Purkinje cell (primary cell): ENCODE data around the gene TBX2. TPM values are rescaled to one million over a fixed set of nuclear protein-coding genes. Genes with fewer than 3 reads are reported as not detected.

ENCODE experiments used
- polyA plus RNA-seq: library from polyadenylated mRNA; unstranded; fragments of >200 nt; fragmentation: Nextera tagmentation; gene quantifications from 2 replicates; pipeline ENCODE4 v1.2.1, GENCODE V29; 2014

TBX2 gene
- polyA plus RNA-seq = not detected in 2 replicates

DNA sequence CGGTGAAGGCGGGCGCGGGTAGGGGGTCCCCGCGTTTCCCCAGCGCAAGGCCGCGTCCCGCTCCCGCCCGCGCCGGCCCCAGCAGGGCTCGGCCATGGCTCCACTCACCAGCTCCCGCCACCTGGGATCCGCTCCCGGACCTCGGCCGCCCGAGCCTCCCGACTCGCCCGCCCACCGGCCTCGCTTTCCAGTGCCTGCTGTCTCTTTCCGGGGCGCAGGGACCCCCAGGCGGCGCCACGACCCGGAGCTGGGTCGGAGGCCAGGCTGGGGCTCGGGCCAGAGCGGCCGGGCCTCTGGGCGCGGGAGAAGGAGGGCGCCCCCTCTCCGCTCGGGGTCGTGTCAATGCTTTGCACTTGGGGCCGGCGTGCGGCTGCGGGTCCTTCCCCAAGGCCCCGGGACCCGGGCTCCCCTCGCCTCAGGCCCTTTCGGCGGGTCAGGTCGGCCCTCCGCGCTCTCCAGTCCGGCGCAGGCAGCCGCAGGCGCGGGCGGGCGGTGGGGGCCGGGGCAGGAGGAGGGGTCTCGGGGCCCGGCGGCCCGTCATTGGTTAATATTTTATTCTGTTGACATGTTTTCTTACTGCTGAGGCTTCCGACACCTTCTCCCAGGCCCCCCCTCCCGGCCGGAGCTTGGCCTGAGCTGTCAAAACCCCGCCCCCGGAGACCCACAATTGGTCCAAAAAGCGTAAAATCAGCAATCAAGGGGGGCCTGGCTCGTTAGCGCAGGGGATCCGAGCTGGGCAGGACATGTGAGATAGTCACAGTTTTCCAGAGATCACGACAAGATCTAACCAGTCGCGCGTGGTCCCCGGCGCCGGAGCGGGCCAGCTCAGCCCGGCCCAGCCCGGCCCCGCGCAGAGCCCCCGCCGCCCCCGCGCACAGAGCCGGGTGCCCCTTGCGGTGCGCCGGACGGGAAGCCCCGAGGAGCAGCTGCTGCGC, at the start of gene TBX2:
TSS of gene TBX2 (plus strand) at position 713 of the 935 bp plus-strand sequence. CDS start 334 bp downstream, outside the sequence.

DNA sequence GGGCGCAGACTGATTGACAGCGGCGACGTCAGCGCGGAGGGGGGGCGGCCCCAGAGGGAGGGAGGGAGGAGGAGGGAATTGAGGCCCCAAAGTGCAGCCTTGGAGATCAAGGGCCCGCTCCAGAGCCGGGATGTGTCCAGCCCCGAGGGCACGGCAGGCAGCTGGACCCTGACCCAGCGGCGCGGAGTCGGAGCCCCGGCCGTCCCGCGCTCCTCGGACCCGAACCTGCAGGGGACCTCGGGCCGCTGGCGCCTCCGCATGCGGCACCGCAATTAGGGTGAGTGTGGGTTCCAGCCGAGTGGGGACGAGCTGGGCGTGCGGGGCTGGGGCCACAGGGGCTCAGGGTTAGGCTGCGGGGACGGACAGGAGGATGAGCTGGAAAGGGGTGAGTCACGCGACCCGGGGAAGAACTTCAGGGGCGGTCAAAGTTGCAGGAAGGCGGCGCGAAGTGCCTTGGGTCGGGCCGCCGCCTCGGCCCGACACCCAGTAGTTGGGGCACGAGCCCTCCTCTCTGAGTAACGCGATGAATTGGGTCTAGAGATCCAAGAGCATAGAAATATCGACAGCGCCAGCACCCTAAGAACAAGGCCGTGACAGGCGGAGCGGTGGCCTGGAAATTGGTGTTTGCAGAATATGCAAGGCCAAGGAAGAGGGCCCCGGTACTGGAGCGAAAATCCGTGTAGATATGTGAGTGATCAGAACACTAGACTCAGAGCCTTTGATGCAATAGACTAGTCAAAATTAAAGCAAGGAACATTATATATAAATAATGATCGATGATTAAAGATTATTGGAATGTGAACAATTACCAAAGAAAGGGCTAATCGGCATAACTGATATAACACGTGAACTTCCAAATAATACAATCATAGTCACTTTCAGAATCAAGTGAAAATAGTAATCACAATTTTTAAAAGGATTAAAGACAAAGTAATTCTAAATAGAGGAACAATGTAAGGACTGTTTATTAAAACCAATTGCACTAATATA, 53.0 kb downstream of the TBX2 start, which contains the start of gene TBX4:
TSS of gene TBX4 (plus strand) at position 122 of the 990 bp plus-strand sequence. CDS start 4,069 bp downstream, outside the sequence.

Other genes with a start within 250 kb of the TBX2 start
- gene TBX4, start 52.6 kb downstream of the TBX2 start, polyA plus RNA-seq = not detected in 2 replicates
- gene NACA2, start 191.4 kb downstream of the TBX2 start, polyA plus RNA-seq = 0.53 TPM in 1 of 2 replicates, not detected in the other